ENCODE measurements around the gene C2orf76. TPM values are rescaled to one million over a fixed set of nuclear protein-coding genes. Genes with fewer than 3 reads are reported as not detected.

The C2orf76 gene
- total RNA-seq, 1 experiment from 2014 or later: 5.7 TPM

DNA sequence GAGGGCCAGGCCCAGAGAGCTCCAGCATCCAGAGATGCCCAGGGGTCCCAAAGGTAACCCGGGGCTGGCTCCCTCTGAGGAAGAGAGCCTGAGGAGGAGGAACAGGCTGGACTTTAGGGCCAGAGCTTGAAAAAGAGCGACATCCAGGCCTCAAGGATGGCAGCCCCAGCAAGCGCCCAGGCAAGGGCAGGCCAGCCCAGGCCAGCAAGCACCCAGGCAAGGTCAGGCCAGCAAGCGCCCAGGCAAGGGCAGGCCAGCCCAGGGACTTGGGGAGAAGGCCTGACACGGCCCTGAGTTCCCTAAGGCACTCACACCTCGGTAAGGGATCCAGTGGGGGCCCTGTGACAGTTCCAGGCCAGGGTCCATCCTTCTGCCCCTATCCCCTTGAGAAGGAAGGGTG is 30.6 kb upstream of the C2orf76 start:
- Histone ChIP-seq H3K4ac (ENCODE audit: low read depth, low read length) (no peak overlapping the region), H2BK20ac (ENCODE audit: low read depth, low read length, poor library complexity, severe bottlenecking) (no peak overlapping the region), H3K56ac (ENCODE audit: insufficient read length, low read depth, low read length) (no peak overlapping the region), H3K14ac (ENCODE audit: insufficient read depth, low read length) (no peak overlapping the region), H2BK15ac (ENCODE audit: low read depth, low read length) (no peak overlapping the region), H3K23me2 (ENCODE audit: insufficient read length, low read depth, low read length, poor library complexity, severe bottlenecking) (no peaks in the 10 kb centered on the region), H4K5ac (ENCODE audit: insufficient read length, low read depth, low read length) (no peak overlapping the region), H3K23ac (ENCODE audit: insufficient read length, low read depth, low read length) (no peak overlapping the region), H3K27me3 (ENCODE audit: insufficient read depth, low read length) (no peaks in the 10 kb centered on the region), H3K79me2 (ENCODE audit: insufficient read depth, low read length) (no peaks in the 10 kb centered on the region), H3K9ac (ENCODE audit: extremely low read depth, insufficient read length, low read length) (no peak overlapping the region), H4K91ac (ENCODE audit: insufficient read length, low read depth, low read length) (no peak overlapping the region), H3K18ac (ENCODE audit: insufficient read length, low read depth, low read length) (no peak overlapping the region), H2BK12ac (ENCODE audit: insufficient read length, low read depth, low read length) (no peak overlapping the region), H3T11ph (ENCODE audit: low read length) (no peak overlapping the region), H3K4me2 (ENCODE audit: insufficient read depth, insufficient read length, low read length) (no peak overlapping the region), H3K9me3 (ENCODE audit: control insufficient read depth, low read depth, low read length) (no peaks in the 10 kb centered on the region), H4K8ac (replicated peaks; ENCODE audit: insufficient read length, low read depth, low read length) (no peak overlapping the region), H2AFZ (ENCODE audit: low read length) (no peak overlapping the region), H3K79me1 (ENCODE audit: insufficient read depth, low read depth, low read length, poor library complexity, severe bottlenecking) (no peaks in the 10 kb centered on the region), H3K4me1 (ENCODE audit: insufficient read depth, low read length) (no peaks in the 10 kb centered on the region), H3K27ac (ENCODE audit: insufficient read length, low read depth, low read length) (no peak overlapping the region), H4K20me1 (ENCODE audit: control insufficient read depth, insufficient read depth, insufficient read length) (no peaks in the 10 kb centered on the region), H2AK5ac (ENCODE audit: insufficient read length, low read length) (no peak overlapping the region), H2BK5ac (ENCODE audit: insufficient read length, low read length) (no peak overlapping the region), H2BK120ac (ENCODE audit: low read depth, low read length, poor library complexity, severe bottlenecking) (no peak overlapping the region)
- no CpG with 5 or more reads among the region's 6 CpGs for WGBS (ENCODE audit: extremely low coverage, insufficient read length, low lambda C conversion rate)
- no peaks in the 10 kb centered on the region for H3K9me3 Mint-ChIP-seq
- peaks cover 11 to 12% of the 10 kb centered on the region in 2 experiments for H3K4me1 Mint-ChIP-seq
- H3K36me3 Mint-ChIP-seq (ENCODE audit: insufficient read depth in 1 of 3, low read depth in 3 of 3): no peaks in the 10 kb centered on the region; a peak in 1 of 7 replicates
- no peak for DNase-seq
- H3K4me3 Mint-ChIP-seq: no peak overlapping the region
- no peak overlapping the region for H3K27ac Mint-ChIP-seq
- H3K27me3 Mint-ChIP-seq (ENCODE audit: low read depth): no peaks in the 10 kb centered on the region; the same call in 1 of the 2 replicates
- TF ChIP-seq CTCF (conservative IDR thresholded peaks at IDR 0.05): no peak

Data from H9 (cell line).